GM12878 (cell line): Measurements from ENCODE around the gene SLC24A3. TPM values are rescaled to one million over a fixed set of nuclear protein-coding genes. Genes with fewer than 3 reads are reported as not detected.

Experiments used
- FOS ChIP-seq: IDR thresholded peaks from 3 replicates; pipeline ENCODE4 v1.6.1; 2011; ENCODE audit warnings: borderline replicate concordance; ENCODE audit not compliant: insufficient read length; ENCODE audit errors: extremely low read depth
- FOXK2 ChIP-seq: fragments of 450-650 bp; IDR thresholded peaks from 2 replicates; pipeline ENCODE4 v1.6.1; 2017; ENCODE audit warnings: mild to moderate bottlenecking, moderate library complexity
- JUNB ChIP-seq: IDR thresholded peaks from 2 replicates; pipeline ENCODE4 v1.6.1; 2016; ENCODE audit warnings: antibody characterized with exemption, mild to moderate bottlenecking
- NBN ChIP-seq: fragments of 450-650 bp; IDR thresholded peaks from 2 replicates; pipeline ENCODE4 v1.6.1; 2016
- RELB ChIP-seq: fragments of 450-650 bp; IDR thresholded peaks from 2 replicates; pipeline ENCODE4 v1.6.1; 2017; ENCODE audit warnings: low read depth, mild to moderate bottlenecking, moderate library complexity
- STAT1 ChIP-seq: fragments of 450-650 bp; conservative IDR thresholded peaks from 2 replicates; pipeline ENCODE4 v1.6.1; 2014; ENCODE audit warnings: antibody characterized with exemption, mild to moderate bottlenecking
- polyA plus RNA-seq, 11 experiments: library from polyadenylated mRNA; depleted of rRNA in 4 of 11; unstranded in 6 of 11; stranded (reverse) in 5 of 11; fragments of >200 nt; fragmentation: Nextera tagmentation in 4 of 11; fragmentation: Illumina TruSeq in 1 of 11; extraction: Ambion mirVana in 4 of 11; extraction: Trizol in 1 of 11; gene quantifications; 1 replicate in 1 of 11; 2 replicates in 10 of 11; pipeline versions ENCODE4 v1.2.1 to v1.2.3, GENCODE V29; 2011 to 2016; ENCODE audit warnings: inconsistent platforms in 2 of 11, missing spikeins in 2 of 11, low read depth in 1 of 11
- total RNA-seq, 4 experiments: library from RNA; depleted of rRNA in 3 of 4; stranded (reverse); fragments of >200 nt in 3 of 4; fragmentation: Illumina TruSeq in 1 of 4; extraction: Trizol in 1 of 4; gene quantifications; 2 replicates each; pipeline versions ENCODE4 v1.2.1 to v1.2.3, GENCODE V29; 2013 to 2021
- TF ChIP-seq, protein P1 (sequence below): fragments of 450-650 bp; IDR thresholded peaks from 2 replicates; pipeline ENCODE4 v1.6.1; 2017; ENCODE audit warnings: antibody characterized with exemption, mild to moderate bottlenecking, moderate library complexity
- TF ChIP-seq, protein P2 (sequence below): fragments of 450-650 bp; IDR thresholded peaks from 2 replicates; pipeline ENCODE4 v1.6.1; 2017; ENCODE audit warnings: borderline replicate concordance

The SLC24A3 gene
- total and polyA plus RNA-seq, 10 of the 15 experiments (the other 5 are each of a cell fraction or from before 2014, with no cell fraction given) = 0.04 TPM; not detected in 9

- TF ChIP-seq, protein P1, sequence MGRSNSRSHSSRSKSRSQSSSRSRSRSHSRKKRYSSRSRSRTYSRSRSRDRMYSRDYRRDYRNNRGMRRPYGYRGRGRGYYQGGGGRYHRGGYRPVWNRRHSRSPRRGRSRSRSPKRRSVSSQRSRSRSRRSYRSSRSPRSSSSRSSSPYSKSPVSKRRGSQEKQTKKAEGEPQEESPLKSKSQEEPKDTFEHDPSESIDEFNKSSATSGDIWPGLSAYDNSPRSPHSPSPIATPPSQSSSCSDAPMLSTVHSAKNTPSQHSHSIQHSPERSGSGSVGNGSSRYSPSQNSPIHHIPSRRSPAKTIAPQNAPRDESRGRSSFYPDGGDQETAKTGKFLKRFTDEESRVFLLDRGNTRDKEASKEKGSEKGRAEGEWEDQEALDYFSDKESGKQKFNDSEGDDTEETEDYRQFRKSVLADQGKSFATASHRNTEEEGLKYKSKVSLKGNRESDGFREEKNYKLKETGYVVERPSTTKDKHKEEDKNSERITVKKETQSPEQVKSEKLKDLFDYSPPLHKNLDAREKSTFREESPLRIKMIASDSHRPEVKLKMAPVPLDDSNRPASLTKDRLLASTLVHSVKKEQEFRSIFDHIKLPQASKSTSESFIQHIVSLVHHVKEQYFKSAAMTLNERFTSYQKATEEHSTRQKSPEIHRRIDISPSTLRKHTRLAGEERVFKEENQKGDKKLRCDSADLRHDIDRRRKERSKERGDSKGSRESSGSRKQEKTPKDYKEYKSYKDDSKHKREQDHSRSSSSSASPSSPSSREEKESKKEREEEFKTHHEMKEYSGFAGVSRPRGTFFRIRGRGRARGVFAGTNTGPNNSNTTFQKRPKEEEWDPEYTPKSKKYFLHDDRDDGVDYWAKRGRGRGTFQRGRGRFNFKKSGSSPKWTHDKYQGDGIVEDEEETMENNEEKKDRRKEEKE = no peak
- TF ChIP-seq, protein P2, sequence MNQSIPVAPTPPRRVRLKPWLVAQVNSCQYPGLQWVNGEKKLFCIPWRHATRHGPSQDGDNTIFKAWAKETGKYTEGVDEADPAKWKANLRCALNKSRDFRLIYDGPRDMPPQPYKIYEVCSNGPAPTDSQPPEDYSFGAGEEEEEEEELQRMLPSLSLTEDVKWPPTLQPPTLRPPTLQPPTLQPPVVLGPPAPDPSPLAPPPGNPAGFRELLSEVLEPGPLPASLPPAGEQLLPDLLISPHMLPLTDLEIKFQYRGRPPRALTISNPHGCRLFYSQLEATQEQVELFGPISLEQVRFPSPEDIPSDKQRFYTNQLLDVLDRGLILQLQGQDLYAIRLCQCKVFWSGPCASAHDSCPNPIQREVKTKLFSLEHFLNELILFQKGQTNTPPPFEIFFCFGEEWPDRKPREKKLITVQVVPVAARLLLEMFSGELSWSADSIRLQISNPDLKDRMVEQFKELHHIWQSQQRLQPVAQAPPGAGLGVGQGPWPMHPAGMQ = no peak
- no peak for TF ChIP-seq JUNB
- no peak for TF ChIP-seq STAT1
- TF ChIP-seq FOXK2 = no peak
- no peak for TF ChIP-seq NBN
- no peak for TF ChIP-seq RELB
- TF ChIP-seq FOS = no peak
Measured at GRCh38 chr20:19588241-19588640, 375.8 kb downstream of the SLC24A3 start (continued).
